ENCODE measurements around the gene C1orf87. TPM values are rescaled to one million over a fixed set of nuclear protein-coding genes. Genes with fewer than 3 reads are reported as not detected.
A peak's percentile ranks its signal among the peaks of the same experiment; 100 is the strongest.

C1orf87 gene
- polyA plus RNA-seq, 1 of the 3 experiments (the other 2 are of a cell fraction): not detected

GRCh38 chr1:59976194-59977074, 97.1 kb downstream of the C1orf87 start:
- Histone ChIP-seq H3F3A (replicated peaks; ENCODE audit: insufficient read depth) (no peaks in the 10 kb centered on the region), H3K9me2 (no peaks in the 10 kb centered on the region), H3K27me3 (ENCODE audit: insufficient read depth) (no peaks in the 10 kb centered on the region), H3K36me3 (replicated peaks in 1 of 2; ENCODE audit: control insufficient read depth in 1 of 2, insufficient read depth in 2 of 2, low read length in 1 of 2) (no peaks in the 10 kb centered on the region), H3K4me3 (ENCODE audit: low read depth in 2 of 2, low read length in 1 of 2) (no peak overlapping the region; a peak in 1 of 4 replicates), H3K9ac (no peak overlapping the region), H4K20me1 (ENCODE audit: insufficient read depth) (no peaks in the 10 kb centered on the region), H3K4me1 (ENCODE audit: control insufficient read depth in 1 of 2, insufficient read depth in 2 of 2, low read depth in 1 of 2, low read length in 1 of 2) (no peaks in the 10 kb centered on the region; a peak in 1 of 4 replicates), H3K9me3 (no peaks in the 10 kb centered on the region), H3K27ac (ENCODE audit: low read depth in 2 of 2, low read length in 1 of 2) (no peak overlapping the region), H2AFZ (ENCODE audit: low read depth) (no peak overlapping the region), H3K4me2 (no peak overlapping the region), H3K79me2 (ENCODE audit: insufficient read depth) (no peaks in the 10 kb centered on the region)
- ChIA-PET CTCF (interaction anchor here (0.6 to 3.0 kb wide), 34 partner anchors 9 to 1883 kb away, joined by 3 to 41 read pairs (median 4); no protein-coding TSS in a partner anchor), POLR2A (no interaction called here)
- DNase-seq: peak; percentile 74
- WGBS (ENCODE audit: low lambda C conversion rate): 51% methylated on average over 19 of the region's 19 CpGs
- TF ChIP-seq SMC3 (IDR thresholded peaks at IDR 0.05; ENCODE audit: low read depth, low read length): peak; percentile 73
- TF ChIP-seq RAD21 (IDR thresholded peaks at IDR 0.05; ENCODE audit: low read length): peak; percentile 86
- peak; percentile 90 for TF ChIP-seq CTCF (IDR thresholded peaks at IDR 0.05)
- TF ChIP-seq YY1 (IDR thresholded peaks at IDR 0.05; ENCODE audit: low read depth): no peak
- TF ChIP-seq MXI1 (IDR thresholded peaks at IDR 0.05; ENCODE audit: low read depth, low read length): no peak
- TF ChIP-seq USF1 (IDR thresholded peaks at IDR 0.05; ENCODE audit: borderline replicate concordance, low read depth): no peak

- H3K4me3 ChIP-seq (ENCODE audit: low read depth in 2 of 2, low read length in 1 of 2): no peak overlapping the region
- no peaks in the 10 kb centered on the region for H3K27me3 ChIP-seq (ENCODE audit: insufficient read depth)
- 83% methylated on average over 1 of the region's 1 CpG for WGBS (ENCODE audit: low lambda C conversion rate)
- H3K27ac ChIP-seq (ENCODE audit: low read depth in 2 of 2, low read length in 1 of 2): no peak overlapping the region
- no peaks in the 10 kb centered on the region for H3F3A ChIP-seq (replicated peaks; ENCODE audit: insufficient read depth)
- no peaks in the 10 kb centered on the region for H4K20me1 ChIP-seq (ENCODE audit: insufficient read depth)
- H3K4me2 ChIP-seq: no peak overlapping the region
- no peak overlapping the region for H3K9ac ChIP-seq
- H3K9me2 ChIP-seq: no peaks in the 10 kb centered on the region
- H3K9me3 ChIP-seq: no peaks in the 10 kb centered on the region
- no peak overlapping the region for H2AFZ ChIP-seq (ENCODE audit: low read depth)
- no peak for DNase-seq
- H3K4me1 ChIP-seq (ENCODE audit: control insufficient read depth in 1 of 2, insufficient read depth in 2 of 2, low read depth in 1 of 2, low read length in 1 of 2): peaks cover 0 to 2% of the 10 kb centered on the region in 2 experiments; a peak in 1 of 4 replicates
- no peaks in the 10 kb centered on the region for H3K79me2 ChIP-seq (ENCODE audit: insufficient read depth)
- CTCF ChIA-PET: interaction anchor here (0.7 to 4.0 kb wide), 4 partner anchors 16 to 1880 kb away, joined by 3 to 35 read pairs (median 4); no protein-coding TSS in a partner anchor
- no peaks in the 10 kb centered on the region for H3K36me3 ChIP-seq (replicated peaks in 1 of 2; ENCODE audit: control insufficient read depth in 1 of 2, insufficient read depth in 2 of 2, low read length in 1 of 2)
- POLR2A ChIA-PET: no interaction called here
- TF ChIP-seq MAX (IDR thresholded peaks at IDR 0.05; ENCODE audit: low read depth): no peak
- TF ChIP-seq PBX3 (IDR thresholded peaks at IDR 0.05): no peak
- TF ChIP-seq USF2 (IDR thresholded peaks at IDR 0.05; ENCODE audit: borderline replicate concordance, low read depth, low read length): no peak
- TF ChIP-seq TEAD4 (IDR thresholded peaks at IDR 0.05; ENCODE audit: borderline replicate concordance, insufficient read depth): no peak
- TF ChIP-seq ELF1 (IDR thresholded peaks at IDR 0.05): no peak
- TF ChIP-seq IRF3 (IDR thresholded peaks at IDR 0.05; ENCODE audit: low read depth, low read length): no peak
- no peak for TF ChIP-seq RAD21 (IDR thresholded peaks at IDR 0.05; ENCODE audit: low read length)
- no peak for TF ChIP-seq RCOR1 (IDR thresholded peaks at IDR 0.05; ENCODE audit: low read length)
- no peak for TF ChIP-seq ZBTB33 (IDR thresholded peaks at IDR 0.05; ENCODE audit: borderline replicate concordance, low read depth)
- no peak for TF ChIP-seq JUND (IDR thresholded peaks at IDR 0.05)
- TF ChIP-seq POLR2AphosphoS5 (IDR thresholded peaks at IDR 0.05; ENCODE audit: low read depth, low read length): no peak
- no peak for TF ChIP-seq NRF1 (IDR thresholded peaks at IDR 0.05; ENCODE audit: low read depth, low read length)
- no peak for TF ChIP-seq MXI1 (IDR thresholded peaks at IDR 0.05; ENCODE audit: low read depth, low read length)
- no peak for TF ChIP-seq SMC3 (IDR thresholded peaks at IDR 0.05; ENCODE audit: low read depth, low read length)
These were observed 99.9 kb downstream of the C1orf87 start for GRCh38 chr1:59973719-59974118.

All from SK-N-SH (cell line).